IPS DF 6.9 (cell line): ENCODE measurements around the gene USP6NL.
"Not testable (repeated sequence)": the region's sequence is repeated elsewhere in the genome, so short reads cannot be mapped to it uniquely, and the experiment has no call there.

ENCODE experiments used
- DNase-seq: peaks from one replicate; pipeline ENCODE4 v3.0.0-alpha.2; 2013; ENCODE audit warnings: low read depth, low spot score
- H3K27ac ChIP-seq: one replicate; pipeline ENCODE4 v1.5.1; 2013; ENCODE audit warnings: low read length, control low read depth
- H3K27me3 ChIP-seq: 2 replicates; pipeline ENCODE4 v1.6.1; 2013; ENCODE audit warnings: mild to moderate bottlenecking, low read length; ENCODE audit not compliant: control insufficient read depth, insufficient read depth
- H3K36me3 ChIP-seq: 2 replicates; pipeline ENCODE4 v1.6.1; 2013; ENCODE audit warnings: low read length; ENCODE audit not compliant: control insufficient read depth, insufficient read depth
- H3K4me1 ChIP-seq: 2 replicates; pipeline ENCODE4 v1.6.1; 2013; ENCODE audit warnings: low read length; ENCODE audit not compliant: control insufficient read depth, insufficient read depth
- H3K4me3 ChIP-seq: 2 replicates; pipeline ENCODE4 v1.5.1; 2013; ENCODE audit warnings: mild to moderate bottlenecking, low read length
- H3K9me3 ChIP-seq: 2 replicates; pipeline ENCODE4 v1.6.1; 2013; ENCODE audit warnings: low read length, inconsistent platforms; ENCODE audit not compliant: control insufficient read depth, insufficient read depth
- WGBS: extraction: QIAGEN DNeasy Blood & Tissue Kit; methylation state at CpG from one replicate; pipeline ENCODE4 v1.1.7; 2013; ENCODE audit warnings: mixed read lengths, missing lambda C conversion rate; ENCODE audit not compliant: insufficient read length, insufficient coverage; 5-methylcytosine and 5-hydroxymethylcytosine counted together

The USP6NL gene

GRCh38 chr10:11441151-11441535 lies 170.3 kb downstream of the USP6NL start:
- peaks cover 11% of the 10 kb centered on the region for H3K4me1 ChIP-seq
- no peak overlapping the region for H3K4me3 ChIP-seq
- no CpG with 5 or more reads among the region's 16 CpGs for WGBS
- no peaks in the 10 kb centered on the region for H3K9me3 ChIP-seq
- no peaks in the 10 kb centered on the region for H3K27me3 ChIP-seq
- no peak overlapping the region for H3K27ac ChIP-seq
- no peaks in the 10 kb centered on the region for H3K36me3 ChIP-seq
- DNase-seq: no peak

- no peak overlapping the region for H3K27ac ChIP-seq
- DNase-seq: no peak
- H3K27me3 ChIP-seq: no peaks in the 10 kb centered on the region
- peaks cover 11% of the 10 kb centered on the region for H3K4me1 ChIP-seq
- no peaks in the 10 kb centered on the region for H3K9me3 ChIP-seq
- no CpG with 5 or more reads among the region's 15 CpGs for WGBS
- no peaks in the 10 kb centered on the region for H3K36me3 ChIP-seq
- no peak overlapping the region for H3K4me3 ChIP-seq
Observed at GRCh38 chr10:11440250-11441150, 170.9 kb downstream of the USP6NL start.

- Histone ChIP-seq H3K27ac (no peak overlapping the region), H3K4me3 (no peak overlapping the region), H3K27me3 (no peaks in the 10 kb centered on the region), H3K9me3 (no peaks in the 10 kb centered on the region), H3K36me3 (no peaks in the 10 kb centered on the region), H3K4me1 (peaks cover 10% of the 10 kb centered on the region)
- no peak for DNase-seq
- no CpG with 5 or more reads among the region's 13 CpGs for WGBS
Observed at GRCh38 chr10:11439523-11440053, 171.9 kb downstream of the USP6NL start.

GRCh38 chr10:11437391-11438142 lies 173.9 kb downstream of the USP6NL start:
- Histone ChIP-seq H3K4me1 (peaks cover 9% of the 10 kb centered on the region), H3K9me3 (no peaks in the 10 kb centered on the region), H3K4me3 (no peak overlapping the region), H3K27me3 (no peaks in the 10 kb centered on the region), H3K36me3 (no peaks in the 10 kb centered on the region), H3K27ac (no peak overlapping the region)
- no CpG with 5 or more reads among the region's 26 CpGs for WGBS
- no peak for DNase-seq

GRCh38 chr10:11436445-11436844 lies 175.0 kb downstream of the USP6NL start:
- H3K4me1 ChIP-seq: peaks cover 11% of the 10 kb centered on the region
- H3K36me3 ChIP-seq, DNase-seq, H3K4me3 ChIP-seq, H3K27ac ChIP-seq, H3K27me3 ChIP-seq, H3K9me3 ChIP-seq: not testable (repeated sequence)
- WGBS: no CpG with 5 or more reads among the region's 13 CpGs

- WGBS: no CpG with 5 or more reads among the region's 9 CpGs
Observed at GRCh38 chr10:11435581-11435981, 175.9 kb downstream of the USP6NL start.

GRCh38 chr10:11434324-11434723 lies 177.1 kb downstream of the USP6NL start:
- no peaks in the 10 kb centered on the region for H3K36me3 ChIP-seq
- H3K27me3 ChIP-seq: no peaks in the 10 kb centered on the region
- H3K4me3 ChIP-seq: no peak overlapping the region
- WGBS: no CpG with 5 or more reads among the region's 2 CpGs
- DNase-seq: no peak
- H3K9me3 ChIP-seq: no peaks in the 10 kb centered on the region
- no peak overlapping the region for H3K27ac ChIP-seq
- peaks cover 13% of the 10 kb centered on the region for H3K4me1 ChIP-seq

More at GRCh38 chr10:11435581-11435981, 175.9 kb downstream of the USP6NL start:
- no peak overlapping the region for H3K4me3 ChIP-seq
- no peak for DNase-seq
- peaks cover 13% of the 10 kb centered on the region for H3K4me1 ChIP-seq
- H3K9me3 ChIP-seq: no peaks in the 10 kb centered on the region
- H3K27ac ChIP-seq: no peak overlapping the region
- no peaks in the 10 kb centered on the region for H3K27me3 ChIP-seq
- no peaks in the 10 kb centered on the region for H3K36me3 ChIP-seq

- no CpG with 5 or more reads among the region's 11 CpGs for WGBS
- Histone ChIP-seq H3K4me1 (peaks cover 13% of the 10 kb centered on the region), H3K27ac (no peak overlapping the region), H3K36me3 (no peaks in the 10 kb centered on the region), H3K27me3 (no peaks in the 10 kb centered on the region), H3K9me3 (no peaks in the 10 kb centered on the region), H3K4me3 (no peak overlapping the region)
- no peak for DNase-seq
Observed at GRCh38 chr10:11433657-11434056, 177.8 kb downstream of the USP6NL start.

- Histone ChIP-seq H3K9me3 (no peaks in the 10 kb centered on the region), H3K4me3 (no peak overlapping the region), H3K27me3 (no peaks in the 10 kb centered on the region), H3K36me3 (no peaks in the 10 kb centered on the region), H3K27ac (no peak overlapping the region), H3K4me1 (peaks cover 7% of the 10 kb centered on the region)
- DNase-seq: no peak
- no CpG with 5 or more reads among the region's 4 CpGs for WGBS
Observed at GRCh38 chr10:11431216-11431555, 180.3 kb downstream of the USP6NL start.

- WGBS: no CpG with 5 or more reads among the region's 23 CpGs
- Histone ChIP-seq H3K4me1 (peaks cover 7% of the 10 kb centered on the region), H3K27ac (no peak overlapping the region), H3K4me3 (no peak overlapping the region), H3K27me3 (no peaks in the 10 kb centered on the region), H3K9me3 (no peaks in the 10 kb centered on the region), H3K36me3 (no peaks in the 10 kb centered on the region)
- DNase-seq: no peak
Observed at GRCh38 chr10:11430421-11431215, 180.8 kb downstream of the USP6NL start.
